Measurements from ENCODE around the gene WNT11. TPM values are rescaled to one million over a fixed set of nuclear protein-coding genes. Genes with fewer than 3 reads are reported as not detected.

WNT11 gene
- total RNA-seq, 1 experiment from 2014 or later: not detected

DNA sequence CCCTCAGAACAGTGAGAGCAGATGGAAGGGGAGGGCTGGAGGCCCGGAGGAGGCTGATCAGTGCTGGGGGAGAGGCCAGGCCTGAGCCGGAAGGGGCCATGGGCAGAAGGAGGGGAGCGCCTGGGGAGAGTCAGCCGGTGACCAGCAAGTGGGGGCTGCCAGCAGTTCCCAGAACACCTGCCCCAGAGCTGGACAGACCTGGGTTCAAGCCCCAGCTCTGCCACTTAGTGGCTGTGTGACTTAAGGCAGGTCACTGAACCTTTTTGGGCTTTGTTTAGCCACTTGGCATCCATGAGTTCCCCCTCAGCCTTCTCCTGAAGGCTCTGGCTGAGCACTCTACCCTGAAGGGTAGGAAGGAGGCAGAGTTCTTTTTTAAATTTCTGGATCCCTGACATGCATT is 17.4 kb downstream of the WNT11 start:
- H3K27ac ChIP-seq (ENCODE audit: insufficient read length, low read depth, low read length): no peak overlapping the region
- H2BK20ac ChIP-seq (ENCODE audit: low read depth, low read length, poor library complexity, severe bottlenecking): no peak overlapping the region
- H3K23me2 ChIP-seq (ENCODE audit: insufficient read length, low read depth, low read length, poor library complexity, severe bottlenecking): no peaks in the 10 kb centered on the region
- no CpG with 5 or more reads among the region's 4 CpGs for WGBS (ENCODE audit: extremely low coverage, insufficient read length, low lambda C conversion rate)
- no peaks in the 10 kb centered on the region for H3K79me1 ChIP-seq (ENCODE audit: insufficient read depth, low read depth, low read length, poor library complexity, severe bottlenecking)
- no peak overlapping the region for H3K9ac ChIP-seq (ENCODE audit: extremely low read depth, insufficient read length, low read length)
- Mint-ChIP-seq H3K27me3 (ENCODE audit: low read depth) (peaks cover 18% of the 10 kb centered on the region), H3K4me3 (no peak overlapping the region; a peak in 1 of 5 replicates), H3K27ac (no peak overlapping the region), H3K36me3 (ENCODE audit: insufficient read depth in 1 of 3, low read depth in 3 of 3) (no peaks in the 10 kb centered on the region), H3K4me1 (peaks cover 3 to 17% of the 10 kb centered on the region in 2 experiments; a peak in 3 of 4 replicates), H3K9me3 (no peaks in the 10 kb centered on the region)
- no peak overlapping the region for H3K23ac ChIP-seq (ENCODE audit: insufficient read length, low read depth, low read length)
- H4K20me1 ChIP-seq (ENCODE audit: control insufficient read depth, insufficient read depth, insufficient read length): no peaks in the 10 kb centered on the region
- H4K8ac ChIP-seq (replicated peaks; ENCODE audit: insufficient read length, low read depth, low read length): no peak overlapping the region
- H3K27me3 ChIP-seq (ENCODE audit: insufficient read depth, low read length): no peaks in the 10 kb centered on the region
- H4K5ac ChIP-seq (ENCODE audit: insufficient read length, low read depth, low read length): no peak overlapping the region
- no peak overlapping the region for H4K91ac ChIP-seq (ENCODE audit: insufficient read length, low read depth, low read length)
- H3K79me2 ChIP-seq (ENCODE audit: insufficient read depth, low read length): no peaks in the 10 kb centered on the region
- H3K4me1 ChIP-seq (ENCODE audit: insufficient read depth, low read length): no peaks in the 10 kb centered on the region
- H2BK12ac ChIP-seq (ENCODE audit: insufficient read length, low read depth, low read length): no peak overlapping the region
- no peak overlapping the region for H2BK5ac ChIP-seq (ENCODE audit: insufficient read length, low read length)
- H2AFZ ChIP-seq (ENCODE audit: low read length): no peak overlapping the region
- DNase-seq: no peak
- no peaks in the 10 kb centered on the region for H3K9me3 ChIP-seq (ENCODE audit: control insufficient read depth, low read depth, low read length)
- H3K56ac ChIP-seq (ENCODE audit: insufficient read length, low read depth, low read length): no peak overlapping the region
- no peak overlapping the region for H3K14ac ChIP-seq (ENCODE audit: insufficient read depth, low read length)
- H3K18ac ChIP-seq (ENCODE audit: insufficient read length, low read depth, low read length): no peak overlapping the region
- H2AK5ac ChIP-seq (ENCODE audit: insufficient read length, low read length): no peak overlapping the region
- no peak overlapping the region for H3T11ph ChIP-seq (ENCODE audit: low read length)
- no peak overlapping the region for H2BK120ac ChIP-seq (ENCODE audit: low read depth, low read length, poor library complexity, severe bottlenecking)
- H3K4ac ChIP-seq (ENCODE audit: low read depth, low read length): no peak overlapping the region
- TF ChIP-seq, protein P1, sequence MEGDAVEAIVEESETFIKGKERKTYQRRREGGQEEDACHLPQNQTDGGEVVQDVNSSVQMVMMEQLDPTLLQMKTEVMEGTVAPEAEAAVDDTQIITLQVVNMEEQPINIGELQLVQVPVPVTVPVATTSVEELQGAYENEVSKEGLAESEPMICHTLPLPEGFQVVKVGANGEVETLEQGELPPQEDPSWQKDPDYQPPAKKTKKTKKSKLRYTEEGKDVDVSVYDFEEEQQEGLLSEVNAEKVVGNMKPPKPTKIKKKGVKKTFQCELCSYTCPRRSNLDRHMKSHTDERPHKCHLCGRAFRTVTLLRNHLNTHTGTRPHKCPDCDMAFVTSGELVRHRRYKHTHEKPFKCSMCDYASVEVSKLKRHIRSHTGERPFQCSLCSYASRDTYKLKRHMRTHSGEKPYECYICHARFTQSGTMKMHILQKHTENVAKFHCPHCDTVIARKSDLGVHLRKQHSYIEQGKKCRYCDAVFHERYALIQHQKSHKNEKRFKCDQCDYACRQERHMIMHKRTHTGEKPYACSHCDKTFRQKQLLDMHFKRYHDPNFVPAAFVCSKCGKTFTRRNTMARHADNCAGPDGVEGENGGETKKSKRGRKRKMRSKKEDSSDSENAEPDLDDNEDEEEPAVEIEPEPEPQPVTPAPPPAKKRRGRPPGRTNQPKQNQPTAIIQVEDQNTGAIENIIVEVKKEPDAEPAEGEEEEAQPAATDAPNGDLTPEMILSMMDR (conservative IDR thresholded peaks at IDR 0.05): no peak
- H3K4me2 ChIP-seq (ENCODE audit: insufficient read depth, insufficient read length, low read length): no peak overlapping the region
- no peak overlapping the region for H2BK15ac ChIP-seq (ENCODE audit: low read depth, low read length)
